Body of pancreas (tissue), 4 donors: Measurements from ENCODE around the gene NAALADL1. TPM values are rescaled to one million over a fixed set of nuclear protein-coding genes. Genes with fewer than 3 reads are reported as not detected.
A peak's percentile ranks its signal among the peaks of the same experiment; 100 is the strongest.

Experiments used
- ATAC-seq: fragments of 150-250 bp; one replicate; pipeline ENCODE4 v1.9.1; 2016
- DNase-seq, 4 donors: peaks; one replicate each; pipeline ENCODE4 v3.0.0-alpha.2; 2019
- H3K27ac ChIP-seq, 4 donors: fragments of 200-600 bp; sonication (generic); 1 replicate in 3 of 4; 2 replicates in 1 of 4; pipeline versions ENCODE4 v1.5.1 to v1.6.1; 2016 to 2019; ENCODE audit warnings: mild to moderate bottlenecking in 1 of 4, mixed read lengths in 1 of 4, moderate library complexity in 1 of 4
- H3K27me3 ChIP-seq, 2 donors: fragments of 200-600 bp; sonication (generic); one replicate each; pipeline ENCODE4 v1.6.0; 2016; ENCODE audit warnings: mild to moderate bottlenecking in 1 of 2
- H3K36me3 ChIP-seq, 2 donors: fragments of 200-600 bp; sonication (generic); replicated peaks in 1 of 2; 2 replicates each; pipeline ENCODE4 v1.5.1; 2016; ENCODE audit warnings: low read depth in 2 of 2; ENCODE audit not compliant: insufficient read depth in 1 of 2
- H3K4me1 ChIP-seq: fragments of 200-600 bp; sonication (generic); one replicate; pipeline ENCODE4 v1.6.0; 2016
- H3K4me3 ChIP-seq, 2 donors: fragments of 200-600 bp; sonication (generic); 1 replicate in 1 of 2; 2 replicates in 1 of 2; pipeline ENCODE4 v1.5.1; 2016 to 2019
- H3K9me3 ChIP-seq, 3 donors: fragments of 200-600 bp; sonication (generic); 1 replicate in 2 of 3; 2 replicates in 1 of 3; pipeline ENCODE4 v1.5.1; 2016
- POLR2A ChIP-seq, 3 donors: fragments of 450-650 bp; IDR thresholded peaks; one replicate each; pipeline ENCODE4 v1.6.1; 2016; ENCODE audit warnings: antibody characterized with exemption in 3 of 3, mild to moderate bottlenecking in 2 of 3
- WGBS, 2 donors: methylation state at CpG; one replicate each; pipeline ENCODE4 v1.1.5; 2017; 5-methylcytosine and 5-hydroxymethylcytosine counted together
- intact Hi-C: fragments of 100-400 bp; cut with DNase I; formaldehyde crosslinking; loops from one replicate; pipeline ENCODE4 v1.15.1; 2023
- total RNA-seq, 2 donors: library from RNA; depleted of rRNA; stranded (reverse); fragments of >200 nt; gene quantifications; one replicate each; pipeline ENCODE4 v1.1.0, GENCODE V29; 2016
- TF ChIP-seq, protein P1 (sequence below), 7 experiments: fragments of 450-650 bp in 4 of 7; fragments of 200-600 bp in 3 of 7; sonication (generic) in 3 of 7; IDR thresholded peaks; one replicate each; pipeline ENCODE4 v1.5.1; 2016 to 2019; ENCODE audit warnings: antibody characterized with exemption in 7 of 7

The NAALADL1 gene
- total RNA-seq, 2 donors from 2014 or later = 1.6 to 11.5 TPM

DNA sequence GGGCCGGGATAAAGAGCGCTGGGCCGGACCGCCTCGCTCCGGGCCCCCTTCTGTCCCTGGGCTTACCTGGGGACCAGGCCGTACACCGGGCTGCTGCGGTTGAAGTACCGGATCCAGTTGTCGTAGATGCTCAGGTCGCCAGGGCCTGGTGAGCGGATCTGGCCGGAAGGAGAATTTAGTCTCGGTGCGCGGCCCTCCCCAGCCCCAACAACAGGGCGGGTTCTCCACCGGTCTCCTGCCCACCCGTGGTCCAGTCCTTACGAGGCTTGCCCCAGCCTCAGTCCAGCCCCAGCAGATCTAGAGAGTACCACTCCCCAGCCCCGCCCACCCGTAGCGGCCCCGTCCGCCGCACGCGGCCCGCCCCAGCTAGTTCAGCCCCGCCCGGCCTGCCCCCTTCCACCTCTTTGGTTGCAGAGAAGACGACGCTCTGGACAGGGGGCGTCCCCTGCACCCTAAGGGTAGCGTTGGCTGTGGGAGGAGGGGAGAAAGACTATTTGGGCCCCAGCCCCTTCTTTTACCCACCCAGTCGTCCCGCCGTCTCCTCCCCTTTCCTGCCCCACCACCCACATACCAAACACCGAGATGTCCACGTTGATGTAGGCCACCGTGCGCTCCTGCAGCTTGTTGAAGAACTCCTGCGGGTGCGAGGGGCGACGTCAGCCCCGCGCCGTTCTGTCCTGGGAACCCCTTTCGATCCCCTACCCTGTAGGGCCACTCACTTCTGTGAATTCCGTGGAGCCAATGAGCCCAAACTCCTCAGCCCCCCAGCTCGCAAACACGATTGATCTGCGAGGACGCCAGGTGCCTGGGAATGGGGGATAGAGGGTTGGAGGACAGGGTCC is 10.6 kb downstream of the NAALADL1 start:
- Histone ChIP-seq H3K4me1 (peaks cover 2% of the 10 kb centered on the region), H3K27me3 (no peaks in the 10 kb centered on the region), H3K36me3 (no peaks in the 10 kb centered on the region), H3K27ac (no peak overlapping the region), H3K9me3 (no peaks in the 10 kb centered on the region), H3K4me3 (no peak overlapping the region)
- intact Hi-C loops = no loop called here
- DNase-seq = no peak
- no peak for ATAC-seq
- no peak for TF ChIP-seq POLR2A (IDR thresholded peaks at IDR 0.05)
- TF ChIP-seq, protein P1, sequence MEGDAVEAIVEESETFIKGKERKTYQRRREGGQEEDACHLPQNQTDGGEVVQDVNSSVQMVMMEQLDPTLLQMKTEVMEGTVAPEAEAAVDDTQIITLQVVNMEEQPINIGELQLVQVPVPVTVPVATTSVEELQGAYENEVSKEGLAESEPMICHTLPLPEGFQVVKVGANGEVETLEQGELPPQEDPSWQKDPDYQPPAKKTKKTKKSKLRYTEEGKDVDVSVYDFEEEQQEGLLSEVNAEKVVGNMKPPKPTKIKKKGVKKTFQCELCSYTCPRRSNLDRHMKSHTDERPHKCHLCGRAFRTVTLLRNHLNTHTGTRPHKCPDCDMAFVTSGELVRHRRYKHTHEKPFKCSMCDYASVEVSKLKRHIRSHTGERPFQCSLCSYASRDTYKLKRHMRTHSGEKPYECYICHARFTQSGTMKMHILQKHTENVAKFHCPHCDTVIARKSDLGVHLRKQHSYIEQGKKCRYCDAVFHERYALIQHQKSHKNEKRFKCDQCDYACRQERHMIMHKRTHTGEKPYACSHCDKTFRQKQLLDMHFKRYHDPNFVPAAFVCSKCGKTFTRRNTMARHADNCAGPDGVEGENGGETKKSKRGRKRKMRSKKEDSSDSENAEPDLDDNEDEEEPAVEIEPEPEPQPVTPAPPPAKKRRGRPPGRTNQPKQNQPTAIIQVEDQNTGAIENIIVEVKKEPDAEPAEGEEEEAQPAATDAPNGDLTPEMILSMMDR (IDR thresholded peaks at IDR 0.05) = no peak
- 49 to 74% methylated on average over 33 to 55 of the region's 56 CpGs for WGBS, 2 donors

- intact Hi-C loops = no loop called here
- no peak for DNase-seq
- WGBS, 2 donors = 82 to 100% methylated on average over 1 to 7 of the region's 7 CpGs
Observed at GRCh38 chr11:65045728-65046127, 12.6 kb downstream of the NAALADL1 start.

DNA sequence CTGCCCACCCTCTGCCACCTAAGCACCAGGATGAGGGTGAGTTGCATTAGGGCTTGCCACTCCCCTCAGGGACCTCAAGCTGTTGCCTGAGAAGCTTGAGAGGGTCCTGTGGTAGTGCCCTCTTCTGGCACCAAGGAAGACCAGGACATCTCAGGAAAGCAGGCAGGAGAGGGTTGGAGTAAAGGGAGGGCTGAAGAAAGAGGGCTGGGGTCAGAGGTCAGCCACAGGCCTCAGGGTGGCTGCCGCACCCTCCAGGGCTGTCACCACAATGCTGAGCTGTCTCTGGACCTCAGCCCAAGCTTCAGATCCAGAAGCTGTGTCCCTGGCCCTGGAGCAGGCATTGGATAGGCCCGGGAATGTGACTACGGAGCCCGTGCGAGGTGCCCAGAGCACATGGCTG is 13.3 kb downstream of the NAALADL1 start:
- H3K36me3 ChIP-seq = no peaks in the 10 kb centered on the region
- ATAC-seq = no peak
- TF ChIP-seq, protein P1 (IDR thresholded peaks at IDR 0.05) = no peak
- no peak for TF ChIP-seq POLR2A (IDR thresholded peaks at IDR 0.05)
- no peaks in the 10 kb centered on the region for H3K9me3 ChIP-seq
- no peak overlapping the region for H3K27ac ChIP-seq
- intact Hi-C loops = no loop called here
- H3K4me3 ChIP-seq = no peak overlapping the region
- no peak for DNase-seq
- H3K27me3 ChIP-seq = no peaks in the 10 kb centered on the region
- WGBS, 2 donors = 83 to 98% methylated on average over 1 to 4 of the region's 5 CpGs
- peaks cover 21% of the 10 kb centered on the region for H3K4me1 ChIP-seq

More at GRCh38 chr11:65045728-65046127, 12.6 kb downstream of the NAALADL1 start:
- Histone ChIP-seq H3K27me3 (no peaks in the 10 kb centered on the region), H3K4me1 (peaks cover 16% of the 10 kb centered on the region), H3K36me3 (no peaks in the 10 kb centered on the region), H3K27ac (no peak overlapping the region), H3K4me3 (no peak overlapping the region), H3K9me3 (no peaks in the 10 kb centered on the region)
- no peak for ATAC-seq
- TF ChIP-seq, protein P1 (IDR thresholded peaks at IDR 0.05) = no peak
- no peak for TF ChIP-seq POLR2A (IDR thresholded peaks at IDR 0.05)

DNA sequence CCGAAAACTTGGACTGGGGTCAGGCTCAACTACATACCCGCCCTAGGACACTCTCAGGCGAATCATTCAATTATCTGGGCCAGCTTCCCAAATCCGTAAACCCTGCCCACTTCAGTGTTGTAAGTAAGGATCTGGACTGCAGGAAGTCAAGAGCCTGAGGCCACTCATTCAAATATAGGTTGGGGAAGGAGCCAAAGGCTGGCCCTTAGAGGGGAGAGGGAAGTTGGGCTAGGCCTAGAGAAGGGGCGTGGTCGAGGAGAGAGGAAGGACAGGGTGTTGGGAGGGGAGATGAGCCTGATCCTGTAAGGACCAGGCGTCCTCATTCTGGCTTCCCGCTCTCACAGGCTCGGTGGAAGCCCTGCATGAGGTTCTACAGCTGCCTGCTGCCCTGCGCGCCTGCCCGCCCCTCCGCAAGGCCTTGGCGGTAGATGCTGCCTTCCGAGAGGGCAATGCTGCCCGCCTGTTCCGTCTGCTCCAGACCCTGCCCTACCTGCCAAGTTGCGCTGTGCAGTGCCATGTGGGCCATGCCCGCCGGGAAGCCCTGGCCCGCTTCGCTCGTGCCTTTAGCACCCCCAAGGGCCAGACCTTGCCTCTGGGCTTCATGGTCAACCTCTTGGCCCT is 14.4 kb downstream of the NAALADL1 start:
- DNase-seq = peak in 1 of 4 donors; percentile 64
- Histone ChIP-seq H3K4me1 (peaks cover 23% of the 10 kb centered on the region), H3K27me3 (no peaks in the 10 kb centered on the region), H3K36me3 (no peaks in the 10 kb centered on the region), H3K27ac (no peak overlapping the region), H3K4me3 (no peak overlapping the region), H3K9me3 (no peaks in the 10 kb centered on the region)
- 80 to 90% methylated on average over 23 of the region's 23 CpGs for WGBS, 2 donors
- no peak for ATAC-seq
- no peak for TF ChIP-seq POLR2A (IDR thresholded peaks at IDR 0.05)
- TF ChIP-seq, protein P1 (IDR thresholded peaks at IDR 0.05) = no peak
- intact Hi-C loops = no loop called here
